Breast epithelium (tissue), 3 donors: Measurements from ENCODE around the gene NR2C1.

Source experiments
- CTCF ChIP-seq, 3 donors: fragments of 450-650 bp; IDR thresholded peaks; one replicate each; pipeline ENCODE4 v1.5.1; 2016 to 2017; ENCODE audit warnings: antibody characterized with exemption in 3 of 3, mild to moderate bottlenecking in 3 of 3, moderate library complexity in 3 of 3
- POLR2AphosphoS5 ChIP-seq, 3 donors: sonication (generic); formaldehyde crosslinking; IDR thresholded peaks; one replicate each; pipeline ENCODE4 v1.6.1; 2017; ENCODE audit warnings: antibody characterized with exemption in 3 of 3

GRCh38 chr12:95057424-95057823 is 16.0 kb downstream of the NR2C1 start:
- TF ChIP-seq CTCF (IDR thresholded peaks at IDR 0.05) (no peak), POLR2AphosphoS5 (IDR thresholded peaks at IDR 0.05) (no peak)
